ENCODE measurements around the gene TASP1. TPM values are rescaled to one million over a fixed set of nuclear protein-coding genes. Genes with fewer than 3 reads are reported as not detected.

TASP1 gene
- total RNA-seq, 1 donor from 2014 or later: 10.3 TPM

GRCh38 chr20:13464702-13465101 is 174.0 kb downstream of the TASP1 start:
- TF ChIP-seq CTCF (IDR thresholded peaks at IDR 0.05; ENCODE audit: insufficient read depth, low read depth, low read length) (no peak), EZH2 (IDR thresholded peaks at IDR 0.05; ENCODE audit: insufficient read depth, low read length) (no peak)
- DNase-seq (ENCODE audit: low read depth): peak; percentile 6
- Mint-ChIP-seq H3K4me3 (ENCODE audit: unreplicated experiment) (no peak overlapping the region), H3K27ac (ENCODE audit: unreplicated experiment) (no peak overlapping the region), H3K36me3 (ENCODE audit: low read depth, unreplicated experiment) (peaks cover 2% of the 10 kb centered on the region), H3K4me1 (ENCODE audit: low read depth, unreplicated experiment) (peaks cover 3% of the 10 kb centered on the region), H3K27me3 (ENCODE audit: low read depth, unreplicated experiment) (no peaks in the 10 kb centered on the region), H3K9me3 (ENCODE audit: unreplicated experiment) (no peaks in the 10 kb centered on the region)
- H3K27me3 ChIP-seq (ENCODE audit: insufficient read depth, low read length): no peaks in the 10 kb centered on the region
- H3K9ac ChIP-seq (ENCODE audit: low read length): no peak overlapping the region
- H2AFZ ChIP-seq (ENCODE audit: low read depth, low read length): no peak overlapping the region
- no peaks in the 10 kb centered on the region for H3K4me1 ChIP-seq (ENCODE audit: insufficient read depth, low read length)
- no peak overlapping the region for H3K4me3 ChIP-seq (ENCODE audit: insufficient read depth, low read depth, low read length)
- no peak overlapping the region for H3K27ac ChIP-seq (ENCODE audit: low read depth, low read length)
- H3K79me2 ChIP-seq (ENCODE audit: insufficient read depth, low read length): no peaks in the 10 kb centered on the region
- no peak overlapping the region for H3K4me2 ChIP-seq (ENCODE audit: low read length)
- H3K9me3 ChIP-seq (ENCODE audit: insufficient read depth, low read depth, low read length): no peaks in the 10 kb centered on the region
- H3K36me3 ChIP-seq (ENCODE audit: insufficient read depth, low read length): no peaks in the 10 kb centered on the region
- no peaks in the 10 kb centered on the region for H4K20me1 ChIP-seq (ENCODE audit: insufficient read depth, low read length)
- no peak for FAIRE-seq

GRCh38 chr20:13461849-13462458 is 176.8 kb downstream of the TASP1 start:
- DNase-seq (ENCODE audit: low read depth): no peak
- Mint-ChIP-seq H3K36me3 (ENCODE audit: low read depth, unreplicated experiment) (no peaks in the 10 kb centered on the region), H3K27ac (ENCODE audit: unreplicated experiment) (no peak overlapping the region), H3K27me3 (ENCODE audit: low read depth, unreplicated experiment) (no peaks in the 10 kb centered on the region), H3K9me3 (ENCODE audit: unreplicated experiment) (no peaks in the 10 kb centered on the region), H3K4me3 (ENCODE audit: unreplicated experiment) (no peak overlapping the region), H3K4me1 (ENCODE audit: low read depth, unreplicated experiment) (peaks cover 3% of the 10 kb centered on the region)
- Histone ChIP-seq H3K4me2 (ENCODE audit: low read length) (no peak overlapping the region), H2AFZ (ENCODE audit: low read depth, low read length) (no peak overlapping the region), H3K4me1 (ENCODE audit: insufficient read depth, low read length) (no peaks in the 10 kb centered on the region), H4K20me1 (ENCODE audit: insufficient read depth, low read length) (no peaks in the 10 kb centered on the region), H3K9ac (ENCODE audit: low read length) (no peak overlapping the region), H3K36me3 (ENCODE audit: insufficient read depth, low read length) (no peaks in the 10 kb centered on the region), H3K27ac (ENCODE audit: low read depth, low read length) (no peak overlapping the region), H3K9me3 (ENCODE audit: insufficient read depth, low read depth, low read length) (no peaks in the 10 kb centered on the region), H3K27me3 (ENCODE audit: insufficient read depth, low read length) (no peaks in the 10 kb centered on the region), H3K79me2 (ENCODE audit: insufficient read depth, low read length) (no peaks in the 10 kb centered on the region), H3K4me3 (ENCODE audit: insufficient read depth, low read depth, low read length) (no peak overlapping the region)
- TF ChIP-seq CTCF (IDR thresholded peaks at IDR 0.05; ENCODE audit: insufficient read depth, low read depth, low read length): no peak
- TF ChIP-seq EZH2 (IDR thresholded peaks at IDR 0.05; ENCODE audit: insufficient read depth, low read length): no peak
- FAIRE-seq: no peak

DNA sequence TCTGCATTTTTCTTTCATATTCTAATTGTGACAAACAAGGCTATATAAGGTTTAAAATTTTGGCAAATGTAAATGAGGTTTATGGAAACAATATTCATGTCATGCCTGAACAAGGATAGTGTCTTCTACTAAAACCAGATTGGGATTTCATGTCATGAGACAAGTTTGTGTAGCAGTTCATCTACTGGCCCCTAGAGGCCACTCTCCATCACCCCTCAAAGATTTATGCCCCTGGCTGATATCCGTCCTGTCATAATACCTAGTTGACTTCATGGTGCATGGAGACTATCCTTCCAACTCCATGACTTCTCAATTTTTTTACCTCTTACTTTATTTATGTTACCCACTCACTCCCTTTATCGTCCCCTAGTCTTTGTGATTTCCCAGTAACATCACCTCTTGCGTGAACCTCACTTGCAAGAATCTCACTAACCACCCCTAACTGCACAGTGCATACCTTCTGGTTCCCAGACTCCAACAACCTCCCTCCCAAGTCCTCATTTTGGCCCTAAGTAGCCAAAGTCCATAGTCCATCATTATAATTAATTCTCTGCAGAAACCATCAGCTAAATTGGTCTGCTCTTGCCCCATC is 179.8 kb downstream of the TASP1 start:
- no peak overlapping the region for H3K27ac ChIP-seq (ENCODE audit: low read depth, low read length)
- FAIRE-seq (peak; percentile 74), DNase-seq (ENCODE audit: low read depth) (peak; percentile 15)
- no peak overlapping the region for H2AFZ ChIP-seq (ENCODE audit: low read depth, low read length)
- H3K9me3 ChIP-seq (ENCODE audit: insufficient read depth, low read depth, low read length): no peaks in the 10 kb centered on the region
- H4K20me1 ChIP-seq (ENCODE audit: insufficient read depth, low read length): no peaks in the 10 kb centered on the region
- Mint-ChIP-seq H3K4me1 (ENCODE audit: low read depth, unreplicated experiment) (peaks cover 2% of the 10 kb centered on the region), H3K27me3 (ENCODE audit: low read depth, unreplicated experiment) (no peaks in the 10 kb centered on the region), H3K36me3 (ENCODE audit: low read depth, unreplicated experiment) (peaks cover 2% of the 10 kb centered on the region), H3K27ac (ENCODE audit: unreplicated experiment) (no peak overlapping the region), H3K4me3 (ENCODE audit: unreplicated experiment) (no peak overlapping the region), H3K9me3 (ENCODE audit: unreplicated experiment) (no peaks in the 10 kb centered on the region)
- H3K4me3 ChIP-seq (ENCODE audit: insufficient read depth, low read depth, low read length): no peak overlapping the region
- no peaks in the 10 kb centered on the region for H3K36me3 ChIP-seq (ENCODE audit: insufficient read depth, low read length)
- H3K4me2 ChIP-seq (ENCODE audit: low read length): no peak overlapping the region
- H3K27me3 ChIP-seq (ENCODE audit: insufficient read depth, low read length): no peaks in the 10 kb centered on the region
- no peaks in the 10 kb centered on the region for H3K79me2 ChIP-seq (ENCODE audit: insufficient read depth, low read length)
- no peak overlapping the region for H3K9ac ChIP-seq (ENCODE audit: low read length)
- H3K4me1 ChIP-seq (ENCODE audit: insufficient read depth, low read length): no peaks in the 10 kb centered on the region
- no peak for TF ChIP-seq EZH2 (IDR thresholded peaks at IDR 0.05; ENCODE audit: insufficient read depth, low read length)
- TF ChIP-seq CTCF (IDR thresholded peaks at IDR 0.05; ENCODE audit: insufficient read depth, low read depth, low read length): peak; percentile 85
